GM12878 (cell line): Measurements from ENCODE around the gene CCDC78. TPM values are rescaled to one million over a fixed set of nuclear protein-coding genes. Genes with fewer than 3 reads are reported as not detected.

Experiments
- ATAC-seq: fragments of 200-7000 bp; cut with Tn5 transposase; 3 replicates; pipeline ENCODE4 v1.9.1; 2020; ENCODE audit warnings: mild to moderate bottlenecking, moderate library complexity
- BruUV-seq: library from RNA; stranded (reverse); fragments of 400-500 nt; replicated peaks from 2 replicates; lab custom pipeline; 2021; lab: Mats Ljungman, UMichigan
- CTCF ChIA-PET: fragments of 300-600 bp; sonication (Branson Sonifier 250); formaldehyde crosslinking; extraction: SDS; loops from one replicate; lab custom pipeline; 2021; ENCODE audit warnings: inconsistent platforms; lab: Yijun Ruan, JAX
- POLR2A ChIA-PET: fragments of 350-600 bp; formaldehyde crosslinking; extraction: SDS; loops from one replicate; lab custom pipeline; 2021; ENCODE audit warnings: inconsistent platforms; lab: Charles Lee
- RAD21 ChIA-PET: fragments of 300-600 bp; sonication (Branson Sonifier 250); formaldehyde crosslinking; loops from one replicate; lab custom pipeline; 2023; ENCODE audit warnings: antibody characterized with exemption; ENCODE audit not compliant: unreplicated experiment; lab: Charles Lee
- SMC1A ChIA-PET: fragments of 300-600 bp; sonication (Branson Sonifier 250); formaldehyde crosslinking; loops from one replicate; lab custom pipeline; 2023; ENCODE audit not compliant: unreplicated experiment, uncharacterized antibody; lab: Charles Lee
- DNase-seq: peaks from one replicate; pipeline ENCODE4 v3.0.0-alpha.2; 2011; ENCODE audit warnings: low read depth, low spot score
- FAIRE-seq: peaks from 3 replicates; lab custom pipeline; 2011; peaks lifted over from hg19 to GRCh38; lab: Jason Lieb, UNC
- H2AFZ ChIP-seq: 2 replicates; pipeline ENCODE4 v1.6.0; 2011; ENCODE audit warnings: low read depth, low read length, control low read depth; ENCODE audit not compliant: control insufficient read depth
- H3K27ac ChIP-seq: 2 replicates; pipeline ENCODE4 v1.5.1; 2011; ENCODE audit warnings: control low read depth; ENCODE audit not compliant: control insufficient read depth, insufficient read depth
- H3K27me3 ChIP-seq, 2 experiments: replicated peaks in 1 of 2; 2 replicates each; pipeline versions ENCODE4 v1.6.0 to v1.6.1; 2011; ENCODE audit warnings: low read length in 1 of 2; ENCODE audit not compliant: control insufficient read depth in 2 of 2, insufficient read depth in 2 of 2
- H3K36me3 ChIP-seq, 2 experiments: 2 replicates each; pipeline ENCODE4 v1.5.1; 2011; ENCODE audit warnings: low read length in 1 of 2; ENCODE audit not compliant: control insufficient read depth in 2 of 2, insufficient read depth in 2 of 2
- H3K4me1 ChIP-seq: 2 replicates; pipeline ENCODE4 v1.6.1; 2011; ENCODE audit warnings: mild to moderate bottlenecking, low read length, moderate library complexity, mixed read lengths; ENCODE audit not compliant: control insufficient read depth, insufficient read depth
- H3K4me2 ChIP-seq: 2 replicates; pipeline ENCODE4 v1.6.0; 2011; ENCODE audit warnings: control low read depth; ENCODE audit not compliant: control insufficient read depth, insufficient read depth
- H3K4me3 ChIP-seq: fragments of 200-600 bp; sonication (generic); 2 replicates; pipeline ENCODE4 v1.5.1; 2016
- H3K79me2 ChIP-seq: 2 replicates; pipeline ENCODE4 v1.6.0; 2011; ENCODE audit warnings: low read length; ENCODE audit not compliant: control insufficient read depth, insufficient read depth
- H3K9ac ChIP-seq: 2 replicates; pipeline ENCODE4 v1.8.0; 2011; ENCODE audit warnings: low read length, control low read depth, mixed read lengths; ENCODE audit not compliant: control insufficient read depth, insufficient read depth
- H3K9me3 ChIP-seq: replicated peaks from 3 replicates; pipeline ENCODE4 v1.5.1; 2011; ENCODE audit warnings: mild to moderate bottlenecking, low read length; ENCODE audit not compliant: control insufficient read depth, insufficient read depth
- H4K20me1 ChIP-seq: 2 replicates; pipeline ENCODE4 v1.6.0; 2011; ENCODE audit not compliant: control insufficient read depth, insufficient read depth
- BACH1 ChIP-seq: fragments of 450-650 bp; IDR thresholded peaks from 2 replicates; pipeline ENCODE4 v1.6.1; 2017; ENCODE audit warnings: mild to moderate bottlenecking, borderline replicate concordance
- BRCA1 ChIP-seq: IDR thresholded peaks from 2 replicates; pipeline ENCODE4 v1.6.1; 2011; ENCODE audit warnings: low read depth, low read length, improper control_type of control experiment
- CHD1 ChIP-seq: IDR thresholded peaks from 2 replicates; pipeline ENCODE4 v1.6.1; 2012; ENCODE audit warnings: low read depth, low read length, improper control_type of control experiment
- IRF4 ChIP-seq: IDR thresholded peaks from 2 replicates; pipeline ENCODE4 v1.6.1; 2011; ENCODE audit warnings: low read depth, low read length
- IRF5 ChIP-seq: fragments of 450-650 bp; IDR thresholded peaks from 2 replicates; pipeline ENCODE4 v1.6.1; 2017; ENCODE audit warnings: borderline replicate concordance
- KLF5 ChIP-seq: fragments of 450-650 bp; IDR thresholded peaks from 2 replicates; pipeline ENCODE4 v1.6.1; 2014; ENCODE audit warnings: mild to moderate bottlenecking; ENCODE audit not compliant: partially characterized antibody
- PBX3 ChIP-seq: IDR thresholded peaks from 2 replicates; pipeline ENCODE4 v1.6.1; 2011; ENCODE audit warnings: mild to moderate bottlenecking, low read depth, low read length, moderate library complexity; ENCODE audit not compliant: insufficient replicate concordance
- STAT1 ChIP-seq: fragments of 450-650 bp; conservative IDR thresholded peaks from 2 replicates; pipeline ENCODE4 v1.6.1; 2014; ENCODE audit warnings: antibody characterized with exemption, mild to moderate bottlenecking
- WGBS: methylation state at CpG from one replicate; pipeline ENCODE4 v1.1.6; 2016; ENCODE audit warnings: low lambda C conversion rate; ENCODE audit not compliant: insufficient replicate concordance, insufficient coverage; ENCODE audit errors: missing lambda C conversion rate; 5-methylcytosine and 5-hydroxymethylcytosine counted together
- in situ Hi-C: fragments of 300-500 bp; cut with MboI; formaldehyde crosslinking; loops from 9 replicates; pipeline ENCODE4 v1.14.3; 2018; ENCODE audit warnings: mixed read lengths
- intact Hi-C: fragments of 100-400 bp; cut with micrococcal nuclease; formaldehyde crosslinking; loops from one replicate; pipeline ENCODE4 v1.14.2; 2022; ENCODE audit not compliant: unreplicated experiment
- polyA plus RNA-seq, 11 experiments: library from polyadenylated mRNA; depleted of rRNA in 4 of 11; unstranded in 6 of 11; stranded (reverse) in 5 of 11; fragments of >200 nt; fragmentation: Nextera tagmentation in 4 of 11; fragmentation: Illumina TruSeq in 1 of 11; extraction: Ambion mirVana in 4 of 11; extraction: Trizol in 1 of 11; gene quantifications; 1 replicate in 1 of 11; 2 replicates in 10 of 11; pipeline versions ENCODE4 v1.2.1 to v1.2.3, GENCODE V29; 2011 to 2016; ENCODE audit warnings: inconsistent platforms in 2 of 11, missing spikeins in 2 of 11, low read depth in 1 of 11
- total RNA-seq, 4 experiments: library from RNA; depleted of rRNA in 3 of 4; stranded (reverse); fragments of >200 nt in 3 of 4; fragmentation: Illumina TruSeq in 1 of 4; extraction: Trizol in 1 of 4; gene quantifications; 2 replicates each; pipeline versions ENCODE4 v1.2.1 to v1.2.3, GENCODE V29; 2013 to 2021

Gene CCDC78
- total and polyA plus RNA-seq, 10 of the 15 experiments (the other 5 are each of a cell fraction or from before 2014, with no cell fraction given), result 0.10 to 26.2 (median 5.4) TPM

DNA sequence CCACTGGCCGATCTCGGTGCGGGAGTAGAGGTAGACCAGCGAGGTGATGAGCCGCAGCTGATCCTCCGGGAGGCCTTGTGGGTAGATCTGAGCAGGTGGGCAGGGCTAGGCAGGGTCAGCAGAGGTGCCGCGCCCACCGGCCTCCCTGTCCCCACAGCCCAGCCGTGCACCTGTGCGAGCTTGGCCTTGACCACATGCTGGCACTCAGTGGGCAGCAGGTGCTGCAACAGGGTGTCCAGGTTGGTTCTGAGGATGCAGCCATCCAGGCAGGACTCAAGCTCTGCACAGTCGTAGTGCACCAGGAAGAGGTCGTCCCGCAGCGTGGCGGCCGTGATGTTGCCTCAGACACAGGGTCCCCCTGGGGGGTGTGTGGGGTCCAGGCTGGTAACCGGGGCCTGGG, 46.7 kb upstream of the CCDC78 start:
- H3K9me3 ChIP-seq, result no peaks in the 10 kb centered on the region
- no peaks in the 10 kb centered on the region for H3K27me3 ChIP-seq
- RAD21 ChIA-PET, result no interaction called here
- H3K79me2 ChIP-seq, result no peaks in the 10 kb centered on the region
- 77% methylated on average over 18 of the region's 18 CpGs for WGBS
- H2AFZ ChIP-seq, result no peak overlapping the region
- no peak overlapping the region for H3K4me3 ChIP-seq
- no peak for TF ChIP-seq BRCA1
- no peak for TF ChIP-seq KLF5
- TF ChIP-seq IRF5, result no peak
- no peak for TF ChIP-seq BACH1
- no peak for TF ChIP-seq IRF4
- TF ChIP-seq CHD1, result no peak
- no peak for TF ChIP-seq PBX3
- TF ChIP-seq STAT1, result no peak
- TF ChIP-seq, all 136 proteins: peak for 0
- ChIA-PET CTCF (interaction anchor here (0.7 kb wide), 1 partner anchor 105 kb away, joined by 3 read pairs; no protein-coding TSS in a partner anchor), POLR2A (no interaction called here), SMC1A (no interaction called here)
- H3K4me2 ChIP-seq, result no peak overlapping the region
- ATAC-seq (no peak), FAIRE-seq (no peak), DNase-seq (no peak)
- H3K9ac ChIP-seq, result no peak overlapping the region
- in situ Hi-C loops, result no loop called here
- no peaks in the 10 kb centered on the region for H3K4me1 ChIP-seq
- BruUV-seq, result no TSS peak
- no peak overlapping the region for H3K27ac ChIP-seq
- H3K36me3 ChIP-seq, result no peaks in the 10 kb centered on the region
- H4K20me1 ChIP-seq, result no peaks in the 10 kb centered on the region
- intact Hi-C loops, result no loop called here
